ENCODE data around the gene PTPN18. TPM values are rescaled to one million over a fixed set of nuclear protein-coding genes. Genes with fewer than 3 reads are reported as not detected.
"Not testable (repeated sequence)": the region's sequence is repeated elsewhere in the genome, so short reads cannot be mapped to it uniquely, and the experiment has no call there.

PTPN18 gene
- total and polyA plus RNA-seq, 4 donors, result 18.2 to 37.6 (median 25.9) TPM

- not testable (repeated sequence) for H3K27me3 ChIP-seq (ENCODE audit: control insufficient read depth, insufficient read depth, low read length); H3K9me3 ChIP-seq (ENCODE audit: control insufficient read depth, insufficient read depth, low read length); H3K4me3 ChIP-seq (ENCODE audit: low read depth, low read length); DNase-seq (ENCODE audit: low read depth in 4 of 6, low spot score in 6 of 6); H3K27ac ChIP-seq (ENCODE audit: low read depth, low read length); H3K36me3 ChIP-seq (ENCODE audit: control insufficient read depth, insufficient read depth, low read length); H3K4me1 ChIP-seq (ENCODE audit: control insufficient read depth, insufficient read depth, low read length)
- WGBS (ENCODE audit: insufficient coverage), result 100% methylated on average over 1 of the region's 1 CpG
Observed at GRCh38 chr2:130418845-130419244, 63.0 kb downstream of the PTPN18 start.

Small RNA genes within 50 kb of the gene (small RNA-seq; reads per million reads assigned to genes)
- gene AC132479.1 (ENCODE audit: low replicate concordance), result not detected

Other genes with a start within 250 kb of the PTPN18 start
- under 1 TPM; 0.10 to 0.17 TPM for gene POTEF, start 226.8 kb upstream of the PTPN18 start, total RNA-seq
- under 1 TPM; 0.38 to 0.55 TPM for gene POTEF, start 226.8 kb upstream of the PTPN18 start, polyA plus RNA-seq (ENCODE audit: insufficient read length in 2 of 2)
- gene CCDC74B, start 210.9 kb upstream of the PTPN18 start, total RNA-seq, result 10 to 100 TPM in 1 of 2 donors, 1 to 10 TPM in 1; 6.4 to 17.6 TPM
- gene CCDC74B, start 210.9 kb upstream of the PTPN18 start, polyA plus RNA-seq (ENCODE audit: insufficient read length in 2 of 2), result 10 to 100 TPM; 20.2 to 23.8 TPM
- 10 to 100 TPM; 14.4 to 23.8 TPM for gene SMPD4, start 174.5 kb upstream of the PTPN18 start, total RNA-seq
- 10 to 100 TPM; 56.0 to 60.6 TPM for gene SMPD4, start 174.5 kb upstream of the PTPN18 start, polyA plus RNA-seq (ENCODE audit: insufficient read length in 2 of 2)
- gene MZT2B, start 173.8 kb upstream of the PTPN18 start, total RNA-seq, result 100 to 1,000 TPM in 1 of 2 donors, 10 to 100 TPM in 1; 58.7 to 256 TPM
- 100 to 1,000 TPM; 240 to 252 TPM for gene MZT2B, start 173.8 kb upstream of the PTPN18 start, polyA plus RNA-seq (ENCODE audit: insufficient read length in 2 of 2)
- under 1 TPM in 1 of 2 donors, not detected in 1; 0.11 TPM for gene TUBA3E, start 157.6 kb upstream of the PTPN18 start, total RNA-seq
- gene TUBA3E, start 157.6 kb upstream of the PTPN18 start, polyA plus RNA-seq (ENCODE audit: insufficient read length in 2 of 2), result not detected
- gene IMP4, start 13.2 kb upstream of the PTPN18 start, total RNA-seq, result 10 to 100 TPM; 46.7 to 53.4 TPM
- 10 to 100 TPM; 54.8 to 55.1 TPM for gene IMP4, start 13.2 kb upstream of the PTPN18 start, polyA plus RNA-seq (ENCODE audit: insufficient read length in 2 of 2)
- under 1 TPM; 0.59 to 0.72 TPM for gene POTEI, start 153.3 kb downstream of the PTPN18 start, total RNA-seq
- 1 to 10 TPM in 1 of 2 donors, under 1 TPM in 1; 0.95 to 1.1 TPM for gene POTEI, start 153.3 kb downstream of the PTPN18 start, polyA plus RNA-seq (ENCODE audit: insufficient read length in 2 of 2)
- under 1 TPM; 0.44 to 0.50 TPM for gene CFC1B, start 165.2 kb downstream of the PTPN18 start, total RNA-seq
- gene CFC1B, start 165.2 kb downstream of the PTPN18 start, polyA plus RNA-seq (ENCODE audit: insufficient read length in 2 of 2), result under 1 TPM in 1 of 2 donors, not detected in 1; 0.63 TPM
- gene CFC1, start 243.5 kb downstream of the PTPN18 start, total RNA-seq, result 1 to 10 TPM; 3.3 to 4.5 TPM
- gene CFC1, start 243.5 kb downstream of the PTPN18 start, polyA plus RNA-seq (ENCODE audit: insufficient read length in 2 of 2), result 10 to 100 TPM; 18.7 to 21.4 TPM